ENCODE results near the gene TRAPPC8.

DNA sequence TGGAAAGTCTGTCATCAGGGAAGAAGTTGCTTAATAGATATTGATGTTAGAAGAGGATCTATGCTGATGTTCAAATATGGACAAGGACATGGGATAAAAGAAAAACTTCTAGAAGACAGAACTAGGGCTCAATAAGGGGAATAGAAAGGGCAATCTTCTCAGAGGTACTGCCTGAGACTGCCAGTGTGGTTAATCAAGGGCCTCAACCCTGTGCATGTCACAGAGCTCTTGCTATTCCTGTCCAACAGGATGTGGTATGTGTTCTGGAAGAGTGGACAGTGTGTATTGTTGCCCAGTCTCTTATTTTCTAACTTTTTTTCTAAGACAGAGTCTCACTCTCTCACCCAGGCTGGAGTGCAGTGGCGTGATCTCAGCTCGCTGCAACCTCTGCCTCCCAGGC lies 47.9 kb upstream of the TRAPPC8 start:
- TF ChIP-seq, protein P1, sequence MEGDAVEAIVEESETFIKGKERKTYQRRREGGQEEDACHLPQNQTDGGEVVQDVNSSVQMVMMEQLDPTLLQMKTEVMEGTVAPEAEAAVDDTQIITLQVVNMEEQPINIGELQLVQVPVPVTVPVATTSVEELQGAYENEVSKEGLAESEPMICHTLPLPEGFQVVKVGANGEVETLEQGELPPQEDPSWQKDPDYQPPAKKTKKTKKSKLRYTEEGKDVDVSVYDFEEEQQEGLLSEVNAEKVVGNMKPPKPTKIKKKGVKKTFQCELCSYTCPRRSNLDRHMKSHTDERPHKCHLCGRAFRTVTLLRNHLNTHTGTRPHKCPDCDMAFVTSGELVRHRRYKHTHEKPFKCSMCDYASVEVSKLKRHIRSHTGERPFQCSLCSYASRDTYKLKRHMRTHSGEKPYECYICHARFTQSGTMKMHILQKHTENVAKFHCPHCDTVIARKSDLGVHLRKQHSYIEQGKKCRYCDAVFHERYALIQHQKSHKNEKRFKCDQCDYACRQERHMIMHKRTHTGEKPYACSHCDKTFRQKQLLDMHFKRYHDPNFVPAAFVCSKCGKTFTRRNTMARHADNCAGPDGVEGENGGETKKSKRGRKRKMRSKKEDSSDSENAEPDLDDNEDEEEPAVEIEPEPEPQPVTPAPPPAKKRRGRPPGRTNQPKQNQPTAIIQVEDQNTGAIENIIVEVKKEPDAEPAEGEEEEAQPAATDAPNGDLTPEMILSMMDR (IDR thresholded peaks at IDR 0.05), result no peak
- TF ChIP-seq POLR2A (IDR thresholded peaks at IDR 0.05), result no peak

Data from lower leg skin (tissue), 3 donors.